ENCODE results near the gene RECK. TPM values are rescaled to one million over a fixed set of nuclear protein-coding genes. Genes with fewer than 3 reads are reported as not detected.

RECK gene
- total RNA-seq, 1 experiment from 2014 or later, result 10.3 TPM

GRCh38 chr9:36025746-36026145, 11.0 kb upstream of the RECK start:
- Histone ChIP-seq H3K27ac (ENCODE audit: insufficient read length, low read depth, low read length) (no peak overlapping the region), H2BK20ac (ENCODE audit: low read depth, low read length, poor library complexity, severe bottlenecking) (no peak overlapping the region), H4K91ac (ENCODE audit: insufficient read length, low read depth, low read length) (no peak overlapping the region), H3K9ac (ENCODE audit: extremely low read depth, insufficient read length, low read length) (no peak overlapping the region), H3K23ac (ENCODE audit: insufficient read length, low read depth, low read length) (no peak overlapping the region), H3K4ac (ENCODE audit: low read depth, low read length) (no peak overlapping the region), H2AK5ac (ENCODE audit: insufficient read length, low read length) (no peak overlapping the region), H2BK12ac (ENCODE audit: insufficient read length, low read depth, low read length) (no peak overlapping the region), H3K79me1 (ENCODE audit: insufficient read depth, low read depth, low read length, poor library complexity, severe bottlenecking) (no peaks in the 10 kb centered on the region), H3K79me2 (ENCODE audit: insufficient read depth, low read length) (no peaks in the 10 kb centered on the region), H3K23me2 (ENCODE audit: insufficient read length, low read depth, low read length, poor library complexity, severe bottlenecking) (no peaks in the 10 kb centered on the region), H3K27me3 (ENCODE audit: insufficient read depth, low read length) (no peaks in the 10 kb centered on the region), H2BK15ac (ENCODE audit: low read depth, low read length) (no peak overlapping the region), H2AFZ (ENCODE audit: low read length) (no peak overlapping the region), H4K20me1 (ENCODE audit: control insufficient read depth, insufficient read depth, insufficient read length) (no peaks in the 10 kb centered on the region), H3K14ac (ENCODE audit: insufficient read depth, low read length) (no peak overlapping the region), H3K56ac (ENCODE audit: insufficient read length, low read depth, low read length) (no peak overlapping the region), H4K5ac (ENCODE audit: insufficient read length, low read depth, low read length) (no peak overlapping the region), H3K4me2 (ENCODE audit: insufficient read depth, insufficient read length, low read length) (no peak overlapping the region), H4K8ac (replicated peaks; ENCODE audit: insufficient read length, low read depth, low read length) (no peak overlapping the region), H3K9me3 (ENCODE audit: control insufficient read depth, low read depth, low read length) (no peaks in the 10 kb centered on the region), H2BK120ac (ENCODE audit: low read depth, low read length, poor library complexity, severe bottlenecking) (no peak overlapping the region), H3T11ph (ENCODE audit: low read length) (no peak overlapping the region), H3K4me1 (ENCODE audit: insufficient read depth, low read length) (no peaks in the 10 kb centered on the region), H2BK5ac (ENCODE audit: insufficient read length, low read length) (no peak overlapping the region), H3K18ac (ENCODE audit: insufficient read length, low read depth, low read length) (no peak overlapping the region)
- H3K4me3 Mint-ChIP-seq, result no peak overlapping the region
- no peaks in the 10 kb centered on the region for H3K9me3 Mint-ChIP-seq
- H3K27me3 Mint-ChIP-seq (ENCODE audit: low read depth), result peaks cover 1% of the 10 kb centered on the region; the same call in 1 of the 2 replicates
- no peak for DNase-seq
- no peak overlapping the region for H3K27ac Mint-ChIP-seq
- TF ChIP-seq CTCF (conservative IDR thresholded peaks at IDR 0.05), result no peak
- H3K4me1 Mint-ChIP-seq, result peaks cover 3 to 4% of the 10 kb centered on the region in 2 experiments; a peak in 2 of 4 replicates
- no CpG with 5 or more reads among the region's 2 CpGs for WGBS (ENCODE audit: extremely low coverage, insufficient read length, low lambda C conversion rate)
- no peaks in the 10 kb centered on the region for H3K36me3 Mint-ChIP-seq (ENCODE audit: insufficient read depth in 1 of 3, low read depth in 3 of 3)

Data from H9 (cell line).